ENCODE measurements around the gene MTERF4.

- TF ChIP-seq, protein P1, sequence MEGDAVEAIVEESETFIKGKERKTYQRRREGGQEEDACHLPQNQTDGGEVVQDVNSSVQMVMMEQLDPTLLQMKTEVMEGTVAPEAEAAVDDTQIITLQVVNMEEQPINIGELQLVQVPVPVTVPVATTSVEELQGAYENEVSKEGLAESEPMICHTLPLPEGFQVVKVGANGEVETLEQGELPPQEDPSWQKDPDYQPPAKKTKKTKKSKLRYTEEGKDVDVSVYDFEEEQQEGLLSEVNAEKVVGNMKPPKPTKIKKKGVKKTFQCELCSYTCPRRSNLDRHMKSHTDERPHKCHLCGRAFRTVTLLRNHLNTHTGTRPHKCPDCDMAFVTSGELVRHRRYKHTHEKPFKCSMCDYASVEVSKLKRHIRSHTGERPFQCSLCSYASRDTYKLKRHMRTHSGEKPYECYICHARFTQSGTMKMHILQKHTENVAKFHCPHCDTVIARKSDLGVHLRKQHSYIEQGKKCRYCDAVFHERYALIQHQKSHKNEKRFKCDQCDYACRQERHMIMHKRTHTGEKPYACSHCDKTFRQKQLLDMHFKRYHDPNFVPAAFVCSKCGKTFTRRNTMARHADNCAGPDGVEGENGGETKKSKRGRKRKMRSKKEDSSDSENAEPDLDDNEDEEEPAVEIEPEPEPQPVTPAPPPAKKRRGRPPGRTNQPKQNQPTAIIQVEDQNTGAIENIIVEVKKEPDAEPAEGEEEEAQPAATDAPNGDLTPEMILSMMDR (IDR thresholded peaks at IDR 0.05): no peak
- no peak for TF ChIP-seq POLR2A (IDR thresholded peaks at IDR 0.05)
Measured at GRCh38 chr2:241147336-241147735, 45.2 kb upstream of the MTERF4 start.

All from thyroid gland (tissue), 4 donors.